ENCODE measurements around the gene TMEM150A.
"Not testable (repeated sequence)": the region's sequence is repeated elsewhere in the genome, so short reads cannot be mapped to it uniquely, and the experiment has no call there.

The TMEM150A gene

GRCh38 chr2:85606116-85606455 is 3.6 kb upstream of the TMEM150A start:
- H3K9ac ChIP-seq (ENCODE audit: low read length) = no peak overlapping the region
- H3K4me1 ChIP-seq (ENCODE audit: low read length) = peaks cover 2% of the 10 kb centered on the region
- H3K9me3 ChIP-seq (ENCODE audit: insufficient read depth, low read length) = no peaks in the 10 kb centered on the region
- H3K4me3 ChIP-seq (ENCODE audit: low read length) = no peak overlapping the region
- no peak overlapping the region for H2AFZ ChIP-seq (ENCODE audit: low read depth, low read length)
- H3K27me3 ChIP-seq (ENCODE audit: low read depth, low read length) = no peaks in the 10 kb centered on the region
- H4K20me1 ChIP-seq (ENCODE audit: insufficient read depth, low read length) = no peaks in the 10 kb centered on the region
- TF ChIP-seq CTCF (IDR thresholded peaks at IDR 0.05; ENCODE audit: low read depth, low read length) = no peak
- no peak for TF ChIP-seq EZH2phosphoT487 (IDR thresholded peaks at IDR 0.05; ENCODE audit: low read depth)
- H3K79me2 ChIP-seq (ENCODE audit: low read length) = peaks cover 3% of the 10 kb centered on the region
- no peak overlapping the region for H3K4me2 ChIP-seq (ENCODE audit: low read length)
- no peak overlapping the region for H3K27ac ChIP-seq (ENCODE audit: low read length)
- H3K36me3 ChIP-seq (replicated peaks; ENCODE audit: low read depth, low read length) = peaks cover 18% of the 10 kb centered on the region

- Histone ChIP-seq H3K4me3 (ENCODE audit: low read length) (no peak overlapping the region), H3K36me3 (replicated peaks; ENCODE audit: low read depth, low read length) (peaks cover 18% of the 10 kb centered on the region), H3K79me2 (ENCODE audit: low read length) (no peaks in the 10 kb centered on the region), H2AFZ (ENCODE audit: low read depth, low read length) (no peak overlapping the region), H4K20me1 (ENCODE audit: insufficient read depth, low read length) (no peaks in the 10 kb centered on the region), H3K4me1 (ENCODE audit: low read length) (no peaks in the 10 kb centered on the region; the same call in 1 of the 2 replicates), H3K9ac (ENCODE audit: low read length) (no peak overlapping the region), H3K9me3 (ENCODE audit: insufficient read depth, low read length) (no peaks in the 10 kb centered on the region), H3K27ac (ENCODE audit: low read length) (no peak overlapping the region), H3K4me2 (ENCODE audit: low read length) (no peak overlapping the region), H3K27me3 (ENCODE audit: low read depth, low read length) (no peaks in the 10 kb centered on the region)
- TF ChIP-seq EZH2phosphoT487 (IDR thresholded peaks at IDR 0.05; ENCODE audit: low read depth) (no peak), CTCF (IDR thresholded peaks at IDR 0.05; ENCODE audit: low read depth, low read length) (no peak)
These were observed 3.1 kb upstream of the TMEM150A start for GRCh38 chr2:85605406-85606115.

- Histone ChIP-seq H2AFZ (ENCODE audit: low read depth, low read length) (no peak overlapping the region), H3K9me3 (ENCODE audit: insufficient read depth, low read length) (no peaks in the 10 kb centered on the region), H3K27ac (ENCODE audit: low read length) (no peak overlapping the region), H3K4me2 (ENCODE audit: low read length) (no peak overlapping the region), H3K9ac (ENCODE audit: low read length) (no peak overlapping the region), H3K79me2 (ENCODE audit: low read length) (no peaks in the 10 kb centered on the region), H3K36me3 (replicated peaks; ENCODE audit: low read depth, low read length) (peaks cover 18% of the 10 kb centered on the region), H3K27me3 (ENCODE audit: low read depth, low read length) (no peaks in the 10 kb centered on the region), H4K20me1 (ENCODE audit: insufficient read depth, low read length) (no peaks in the 10 kb centered on the region), H3K4me1 (ENCODE audit: low read length) (no peaks in the 10 kb centered on the region; the same call in 1 of the 2 replicates), H3K4me3 (ENCODE audit: low read length) (no peak overlapping the region)
- TF ChIP-seq CTCF (IDR thresholded peaks at IDR 0.05; ENCODE audit: low read depth, low read length) (no peak), EZH2phosphoT487 (IDR thresholded peaks at IDR 0.05; ENCODE audit: low read depth) (no peak)
These were observed 2.3 kb upstream of the TMEM150A start for GRCh38 chr2:85604568-85605339.

GRCh38 chr2:85604133-85604444 is 1.6 kb upstream of the TMEM150A start:
- not testable (repeated sequence) for H3K27me3 ChIP-seq (ENCODE audit: low read depth, low read length); H3K4me2 ChIP-seq (ENCODE audit: low read length); H3K27ac ChIP-seq (ENCODE audit: low read length); H3K9me3 ChIP-seq (ENCODE audit: insufficient read depth, low read length); H3K9ac ChIP-seq (ENCODE audit: low read length); H3K79me2 ChIP-seq (ENCODE audit: low read length); H4K20me1 ChIP-seq (ENCODE audit: insufficient read depth, low read length); H3K4me1 ChIP-seq (ENCODE audit: low read length); H2AFZ ChIP-seq (ENCODE audit: low read depth, low read length); H3K4me3 ChIP-seq (ENCODE audit: low read length)
- H3K36me3 ChIP-seq (replicated peaks; ENCODE audit: low read depth, low read length) = peaks cover 15% of the 10 kb centered on the region
